Stimulated activated naive B cell treated with anti-CD40 and anti-IgM and Interleukin-4, amounts not matched to agents 10 μg/mL and 1 μg/mL and 100 μg/mL, for 72 hours (primary cell): ENCODE results near the gene CCBE1.
"Not testable (repeated sequence)": the region's sequence is repeated elsewhere in the genome, so short reads cannot be mapped to it uniquely, and the experiment has no call there.

ENCODE experiments used
- ATAC-seq, 2 donors: fragments of 150-1000 bp; cut with Tn5 transposase; replicated peaks; 2 replicates each; pipeline ENCODE4 v1.10.0; 2021; ENCODE audit warnings: moderate library complexity in 1 of 2
- DNase-seq: peaks from one replicate; pipeline ENCODE4 v3.0.0; 2021
- H3K27ac Mint-ChIP-seq: one replicate; pipeline ENCODE4 v1.8.0; 2022; ENCODE audit warnings: mild to moderate bottlenecking, mixed read lengths
- H3K27me3 Mint-ChIP-seq, 2 donors: one replicate each; pipeline ENCODE4 v1.8.0; 2022; ENCODE audit warnings: mixed read lengths in 2 of 2
- H3K36me3 Mint-ChIP-seq, 2 donors: one replicate each; pipeline ENCODE4 v1.8.0; 2022; ENCODE audit warnings: mixed read lengths in 2 of 2, mild to moderate bottlenecking in 1 of 2
- H3K4me1 Mint-ChIP-seq, 2 donors: one replicate each; pipeline ENCODE4 v1.8.0; 2022; ENCODE audit warnings: mixed read lengths in 2 of 2, mild to moderate bottlenecking in 1 of 2
- H3K4me3 Mint-ChIP-seq, 2 donors: one replicate each; pipeline ENCODE4 v1.8.0; 2022; ENCODE audit warnings: mild to moderate bottlenecking in 2 of 2, mixed read lengths in 2 of 2, moderate library complexity in 1 of 2
- H3K9me3 Mint-ChIP-seq, 2 donors: one replicate each; pipeline ENCODE4 v1.8.0; 2022; ENCODE audit warnings: mixed read lengths in 2 of 2, mild to moderate bottlenecking in 1 of 2

CCBE1 gene

GRCh38 chr18:59697236-59697932, at the start of gene CCBE1:
Gene CCBE1, minus strand, starts transcription at chr18:59697423.
- peaks cover 14 to 21% of the 10 kb centered on the region in 2 donors for H3K4me1 Mint-ChIP-seq
- DNase-seq: no peak
- no peaks in the 10 kb centered on the region for H3K9me3 Mint-ChIP-seq
- no peak within 1 kb of the TSS for H3K27ac Mint-ChIP-seq
- H3K27me3 Mint-ChIP-seq: peaks cover 54 to 65% of the 10 kb centered on the region in 2 donors
- ATAC-seq: peak; percentile 54 to 64
- peak within 1 kb of the TSS; percentile 60 to 67 for H3K4me3 Mint-ChIP-seq
- H3K36me3 Mint-ChIP-seq: no peaks in the 10 kb centered on the region

- peaks cover 0 to 1% of the 10 kb centered on the region in 2 donors for H3K9me3 Mint-ChIP-seq
- H3K4me3 Mint-ChIP-seq: no peak overlapping the region
- H3K27ac Mint-ChIP-seq: no peak overlapping the region
- DNase-seq (no peak), ATAC-seq (no peak)
- no peaks in the 10 kb centered on the region for H3K4me1 Mint-ChIP-seq
- H3K27me3 Mint-ChIP-seq: peaks cover 12% of the 10 kb centered on the region in 2 donors
- no peaks in the 10 kb centered on the region for H3K36me3 Mint-ChIP-seq
Measured at GRCh38 chr18:59744271-59744721, 47.1 kb upstream of the CCBE1 start.

DNA sequence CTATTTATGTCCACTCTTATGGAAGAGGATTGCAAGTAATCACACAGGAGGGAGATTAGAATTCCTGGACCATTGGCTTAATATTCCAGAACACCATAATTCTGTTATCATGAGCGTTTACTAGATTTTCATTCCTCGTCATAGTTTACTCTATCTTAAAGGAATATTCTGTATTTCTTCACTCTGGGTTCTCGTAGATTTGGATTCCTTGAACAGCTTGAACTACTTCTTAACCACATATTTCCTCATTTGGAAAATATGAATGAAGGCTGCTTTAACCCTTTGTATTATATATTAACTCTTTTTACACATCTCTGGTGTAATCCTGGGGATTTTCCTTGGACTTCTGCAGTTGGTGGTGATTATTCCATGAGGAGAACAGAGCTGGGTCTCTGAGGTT, 46.3 kb upstream of the CCBE1 start:
- Mint-ChIP-seq H3K27me3 (peaks cover 9 to 12% of the 10 kb centered on the region in 2 donors), H3K36me3 (peaks cover 0 to 5% of the 10 kb centered on the region in 2 donors), H3K9me3 (peaks cover 6 to 7% of the 10 kb centered on the region in 2 donors), H3K4me3 (no peak overlapping the region), H3K27ac (no peak overlapping the region), H3K4me1 (no peaks in the 10 kb centered on the region)
- ATAC-seq (no peak), DNase-seq (no peak)

- H3K4me1 Mint-ChIP-seq: no peaks in the 10 kb centered on the region
- no peak overlapping the region for H3K27ac Mint-ChIP-seq
- no peak for ATAC-seq
- H3K27me3 Mint-ChIP-seq: peaks cover 1 to 8% of the 10 kb centered on the region in 2 donors
- peaks cover 8 to 10% of the 10 kb centered on the region in 2 donors for H3K9me3 Mint-ChIP-seq
- H3K36me3 Mint-ChIP-seq: peaks cover 0 to 5% of the 10 kb centered on the region in 2 donors
- DNase-seq: no peak
- H3K4me3 Mint-ChIP-seq: no peak overlapping the region
Measured at GRCh38 chr18:59742325-59743111, 45.3 kb upstream of the CCBE1 start.

GRCh38 chr18:59740141-59740540, 42.9 kb upstream of the CCBE1 start:
- Mint-ChIP-seq H3K4me3 (no peak overlapping the region), H3K27ac (no peak overlapping the region), H3K36me3 (peaks cover 0 to 5% of the 10 kb centered on the region in 2 donors), H3K9me3 (peaks cover 8 to 10% of the 10 kb centered on the region in 2 donors), H3K4me1 (no peaks in the 10 kb centered on the region), H3K27me3 (peaks cover 0 to 4% of the 10 kb centered on the region in 2 donors)
- no peak for ATAC-seq
- no peak for DNase-seq

- H3K4me3 Mint-ChIP-seq: no peak overlapping the region
- ATAC-seq (no peak), DNase-seq (no peak)
- H3K36me3 Mint-ChIP-seq: peaks cover 0 to 5% of the 10 kb centered on the region in 2 donors
- peaks cover 8 to 10% of the 10 kb centered on the region in 2 donors for H3K9me3 Mint-ChIP-seq
- no peaks in the 10 kb centered on the region for H3K4me1 Mint-ChIP-seq
- peaks cover 4 to 6% of the 10 kb centered on the region in 2 donors for H3K27me3 Mint-ChIP-seq
- no peak overlapping the region for H3K27ac Mint-ChIP-seq
Measured at GRCh38 chr18:59737776-59738300, 40.6 kb upstream of the CCBE1 start.

DNA sequence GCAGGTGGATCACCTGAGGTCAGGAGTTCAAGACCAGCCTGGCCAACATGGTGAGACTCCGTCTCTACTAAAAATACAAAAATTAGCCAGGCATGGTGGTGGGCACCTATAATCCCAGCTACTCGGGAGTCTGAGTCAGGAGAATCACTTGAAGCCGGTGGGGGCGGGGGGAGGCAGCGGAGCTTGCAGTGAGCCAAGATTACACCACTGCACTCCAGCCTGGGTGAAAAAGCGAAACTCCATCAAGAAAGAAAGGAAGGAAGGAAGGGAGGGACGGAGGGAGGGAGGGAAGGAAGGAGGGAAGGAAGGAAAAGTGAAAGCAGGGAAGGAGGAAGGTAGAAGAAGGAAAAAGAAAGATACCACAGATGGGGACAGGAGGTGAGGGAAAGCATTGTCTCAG, 40.1 kb upstream of the CCBE1 start:
- not testable (repeated sequence) for ATAC-seq, H3K4me3 Mint-ChIP-seq, H3K27me3 Mint-ChIP-seq, H3K4me1 Mint-ChIP-seq, DNase-seq, H3K36me3 Mint-ChIP-seq, H3K9me3 Mint-ChIP-seq
- peak overlapping the region; percentile 20 for H3K27ac Mint-ChIP-seq

GRCh38 chr18:59736061-59736460, 38.8 kb upstream of the CCBE1 start:
- no peak overlapping the region for H3K4me3 Mint-ChIP-seq
- H3K27ac Mint-ChIP-seq: no peak overlapping the region
- H3K27me3 Mint-ChIP-seq: peaks cover 4 to 12% of the 10 kb centered on the region in 2 donors
- ATAC-seq (no peak), DNase-seq (no peak)
- H3K9me3 Mint-ChIP-seq: peaks cover 8 to 10% of the 10 kb centered on the region in 2 donors
- H3K36me3 Mint-ChIP-seq: peaks cover 0 to 5% of the 10 kb centered on the region in 2 donors
- H3K4me1 Mint-ChIP-seq: no peaks in the 10 kb centered on the region

DNA sequence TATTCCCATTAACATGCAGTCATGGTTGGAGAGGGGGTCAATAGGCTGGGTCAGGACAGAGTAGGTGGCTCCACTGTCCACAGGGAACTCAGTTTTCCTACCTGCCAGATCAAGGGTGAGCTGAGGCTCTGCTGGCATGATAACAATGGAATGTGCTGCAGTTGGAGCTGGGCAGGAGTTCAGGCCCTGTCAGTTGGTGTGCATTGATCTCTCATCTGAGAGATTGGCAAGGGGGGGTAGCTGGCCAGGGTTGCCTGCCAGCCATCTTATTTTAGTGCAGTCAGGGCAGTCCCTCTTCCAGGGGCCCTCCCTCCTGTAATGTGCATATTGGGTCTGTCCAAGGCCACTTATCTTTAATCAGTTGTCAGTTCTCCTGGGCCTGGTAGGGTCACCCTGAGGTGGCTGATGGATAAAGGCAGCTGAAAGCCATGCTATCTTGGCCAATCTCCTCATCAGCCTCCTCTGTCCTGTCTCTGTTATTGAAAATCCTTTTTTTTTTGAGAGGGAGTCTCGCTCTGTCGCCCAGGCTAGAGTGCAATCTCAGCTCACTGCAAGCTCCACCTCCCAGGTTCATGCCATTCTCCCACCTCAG, 38.1 kb upstream of the CCBE1 start:
- H3K9me3 Mint-ChIP-seq: peaks cover 8 to 11% of the 10 kb centered on the region in 2 donors
- no peaks in the 10 kb centered on the region for H3K4me1 Mint-ChIP-seq
- peaks cover 4 to 16% of the 10 kb centered on the region in 2 donors for H3K27me3 Mint-ChIP-seq
- DNase-seq (no peak), ATAC-seq (no peak)
- no peak overlapping the region for H3K4me3 Mint-ChIP-seq
- H3K27ac Mint-ChIP-seq: no peak overlapping the region
- H3K36me3 Mint-ChIP-seq: peaks cover 0 to 5% of the 10 kb centered on the region in 2 donors

DNA sequence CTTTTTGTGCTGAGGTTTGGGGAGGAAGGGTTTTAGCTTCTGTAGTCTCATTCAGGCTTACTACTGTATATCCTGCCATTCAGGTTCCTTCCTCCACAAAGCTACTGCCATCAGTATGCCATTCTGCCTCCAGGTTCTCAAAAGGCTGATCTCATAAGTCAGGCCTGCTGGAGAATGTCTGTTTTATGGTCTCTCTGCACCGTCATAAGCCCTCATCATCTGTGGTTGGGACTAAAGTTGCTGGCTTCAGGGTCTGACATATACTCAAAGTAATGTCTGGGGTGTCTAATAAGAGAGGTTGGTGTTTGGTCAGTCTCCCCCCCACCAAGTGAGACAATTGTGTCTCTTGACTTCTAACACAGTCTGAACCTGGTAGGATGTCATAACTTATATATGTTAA, 36.2 kb upstream of the CCBE1 start:
- Mint-ChIP-seq H3K4me1 (no peaks in the 10 kb centered on the region), H3K9me3 (peaks cover 0 to 3% of the 10 kb centered on the region in 2 donors), H3K36me3 (no peaks in the 10 kb centered on the region), H3K27ac (no peak overlapping the region), H3K27me3 (peaks cover 10 to 22% of the 10 kb centered on the region in 2 donors), H3K4me3 (no peak overlapping the region)
- no peak for ATAC-seq
- DNase-seq: no peak

DNA sequence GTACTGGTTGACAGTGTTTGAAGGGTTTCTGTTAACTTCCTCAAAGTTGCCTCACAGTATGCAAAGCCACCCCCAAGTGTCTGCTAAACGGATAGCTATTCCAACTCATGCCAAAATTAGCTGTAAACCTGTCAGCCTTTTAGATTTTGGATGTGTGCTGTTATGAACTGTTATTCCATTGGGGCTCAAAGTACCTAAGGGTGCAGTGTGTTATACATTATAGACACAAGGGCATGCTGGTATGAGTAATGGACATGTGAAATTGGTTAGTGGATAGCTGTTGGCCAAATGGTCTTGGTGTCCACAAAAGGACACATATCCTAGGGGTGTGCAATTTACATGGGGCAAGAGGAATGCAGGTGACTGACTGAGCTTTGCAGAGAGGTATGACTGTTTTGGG, 33.7 kb upstream of the CCBE1 start:
- no peaks in the 10 kb centered on the region for H3K4me1 Mint-ChIP-seq
- peaks cover 0 to 1% of the 10 kb centered on the region in 2 donors for H3K9me3 Mint-ChIP-seq
- DNase-seq (no peak), ATAC-seq (no peak)
- no peak overlapping the region for H3K27ac Mint-ChIP-seq
- peaks cover 7 to 22% of the 10 kb centered on the region in 2 donors for H3K27me3 Mint-ChIP-seq
- H3K4me3 Mint-ChIP-seq: no peak overlapping the region
- no peaks in the 10 kb centered on the region for H3K36me3 Mint-ChIP-seq

DNA sequence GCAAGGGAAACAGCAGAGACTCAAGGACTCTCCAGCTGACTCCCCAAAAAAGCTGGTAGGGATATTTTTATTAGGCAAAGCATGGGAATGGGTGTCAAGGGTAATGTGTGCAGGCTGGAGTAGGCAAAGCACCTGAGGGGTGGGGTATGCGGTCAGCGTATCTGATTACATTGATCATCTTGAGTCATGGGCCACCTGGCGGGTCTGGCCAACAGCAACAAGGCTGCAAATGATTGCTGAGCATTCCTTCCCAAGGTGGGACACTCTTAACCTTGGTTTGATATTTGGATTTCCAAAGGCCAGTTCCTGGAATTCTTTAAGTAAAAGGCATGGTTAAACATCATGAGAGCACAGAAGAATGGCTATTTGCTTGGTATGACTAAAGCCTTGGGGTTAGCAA, 32.6 kb upstream of the CCBE1 start:
- DNase-seq: no peak
- H3K27ac Mint-ChIP-seq: no peak overlapping the region
- peaks cover 0 to 1% of the 10 kb centered on the region in 2 donors for H3K9me3 Mint-ChIP-seq
- no peaks in the 10 kb centered on the region for H3K4me1 Mint-ChIP-seq
- no peaks in the 10 kb centered on the region for H3K36me3 Mint-ChIP-seq
- no peak overlapping the region for H3K4me3 Mint-ChIP-seq
- peaks cover 7 to 22% of the 10 kb centered on the region in 2 donors for H3K27me3 Mint-ChIP-seq
- ATAC-seq: no peak

DNA sequence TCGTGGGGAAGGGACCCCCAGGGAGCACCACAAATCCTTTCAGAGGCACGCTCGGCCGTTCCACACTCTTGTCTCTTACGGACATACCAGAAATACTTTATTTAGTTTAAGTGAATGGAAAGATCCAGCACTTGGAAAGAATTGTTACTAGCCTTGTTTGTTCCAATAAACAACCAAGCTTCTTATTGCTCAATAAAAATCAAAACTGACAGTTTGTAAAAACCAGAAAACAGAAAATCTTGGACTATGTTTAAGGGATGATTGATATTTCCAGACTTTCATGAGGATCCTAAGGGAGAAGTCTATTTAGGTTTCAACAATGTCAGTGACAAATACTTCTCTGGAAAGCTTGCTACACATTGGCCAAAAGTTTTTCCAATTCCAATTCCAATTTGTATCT, 31.6 kb upstream of the CCBE1 start:
- H3K9me3 Mint-ChIP-seq: peaks cover 0 to 1% of the 10 kb centered on the region in 2 donors
- H3K27ac Mint-ChIP-seq: no peak overlapping the region
- no peaks in the 10 kb centered on the region for H3K4me1 Mint-ChIP-seq
- H3K4me3 Mint-ChIP-seq: no peak overlapping the region
- peaks cover 7 to 17% of the 10 kb centered on the region in 2 donors for H3K27me3 Mint-ChIP-seq
- no peak for ATAC-seq
- no peaks in the 10 kb centered on the region for H3K36me3 Mint-ChIP-seq
- DNase-seq: no peak

DNA sequence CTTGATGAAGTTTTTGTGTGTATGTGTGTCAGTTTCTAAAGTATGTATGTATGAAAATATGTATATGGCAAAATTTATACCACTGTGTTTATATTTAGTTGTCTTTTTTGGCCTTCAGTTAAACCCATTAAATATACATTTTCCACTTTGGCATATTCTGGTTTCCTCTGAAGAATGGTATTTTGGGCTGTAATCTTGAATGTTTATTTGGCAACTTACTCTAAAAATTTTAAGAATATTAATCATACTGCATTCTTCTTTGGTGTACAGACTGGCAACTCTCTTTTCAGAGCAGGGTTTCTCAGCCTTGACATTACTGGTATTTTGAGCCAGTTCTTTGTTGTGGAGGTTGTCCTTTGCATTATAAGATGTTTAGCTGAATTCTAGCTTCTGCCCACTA, 27.9 kb upstream of the CCBE1 start:
- no peak overlapping the region for H3K4me3 Mint-ChIP-seq
- no peak for DNase-seq
- no peak overlapping the region for H3K27ac Mint-ChIP-seq
- H3K27me3 Mint-ChIP-seq: peaks cover 7 to 13% of the 10 kb centered on the region in 2 donors
- H3K36me3 Mint-ChIP-seq: no peaks in the 10 kb centered on the region
- H3K4me1 Mint-ChIP-seq: no peaks in the 10 kb centered on the region
- no peak for ATAC-seq
- no peaks in the 10 kb centered on the region for H3K9me3 Mint-ChIP-seq
